ENCODE results near the gene HAAO. TPM values are rescaled to one million over a fixed set of nuclear protein-coding genes. Genes with fewer than 3 reads are reported as not detected.

The HAAO gene
- total and polyA plus RNA-seq, 2 of the 8 experiments (the other 6 are each of a cell fraction or from before 2014, with no cell fraction given) = 2.5 to 7.0 TPM

- Histone ChIP-seq H2BK5ac (ENCODE audit: low read depth, low read length) (no peak overlapping the region), H3K4me2 (ENCODE audit: insufficient read depth in 1 of 2, low read depth in 2 of 2, low read length in 2 of 2) (no peak overlapping the region), H3K4ac (replicated peaks; ENCODE audit: insufficient read length, low read depth, low read length) (no peak overlapping the region), H3K56ac (replicated peaks; ENCODE audit: insufficient read length, low read depth, low read length) (no peak overlapping the region), H3K18ac (ENCODE audit: extremely low read depth, low read length) (no peak overlapping the region), H4K5ac (ENCODE audit: insufficient read length, low read depth, low read length) (no peak overlapping the region), H2BK120ac (replicated peaks; ENCODE audit: low read depth, low read length) (no peak overlapping the region), H3K23ac (ENCODE audit: insufficient read length) (no peak overlapping the region), H2BK20ac (ENCODE audit: low read length) (no peak overlapping the region), H3K4me1 (replicated peaks in 1 of 4; ENCODE audit: control insufficient read depth in 3 of 4, insufficient read depth in 4 of 4, low read length in 3 of 4) (peaks cover 2 to 10% (median 5%) of the 10 kb centered on the region in 4 experiments; a peak in 6 of 7 replicates), H4K8ac (ENCODE audit: extremely low read depth, insufficient read depth, low read length) (no peak overlapping the region; the same call in 1 of the 2 replicates), H3K79me2 (ENCODE audit: control insufficient read depth in 1 of 2, insufficient read depth in 2 of 2, low read length in 2 of 2) (no peaks in the 10 kb centered on the region), H3K36me3 (ENCODE audit: control insufficient read depth in 2 of 4, insufficient read depth in 4 of 4, low read length in 3 of 4) (no peaks in the 10 kb centered on the region), H4K91ac (replicated peaks; ENCODE audit: insufficient read length, low read length) (no peak overlapping the region), H2BK12ac (ENCODE audit: low read depth, low read length) (no peak overlapping the region), H3K27ac (ENCODE audit: low read depth, low read length) (no peak overlapping the region), H3K4me3 (ENCODE audit: extremely low read depth in 1 of 4, insufficient read depth in 2 of 4, low read depth in 3 of 4, low read length in 4 of 4) (no peak overlapping the region), H3K9ac (replicated peaks in 1 of 4; ENCODE audit: extremely low read depth in 1 of 4, low read depth in 3 of 4, low read length in 3 of 4) (no peak overlapping the region; a peak in 1 of 7 replicates), H3K9me3 (ENCODE audit: insufficient read depth in 2 of 2, low read depth in 1 of 2, low read length in 1 of 2) (no peaks in the 10 kb centered on the region), H3K14ac (ENCODE audit: insufficient read length) (no peak overlapping the region), H4K20me1 (replicated peaks in 1 of 2; ENCODE audit: control insufficient read depth in 1 of 2, insufficient read depth in 2 of 2, low read length in 2 of 2) (no peaks in the 10 kb centered on the region), H3K23me2 (ENCODE audit: low read depth, low read length) (peaks cover 9% of the 10 kb centered on the region; the same call in 1 of the 2 replicates), H2AK5ac (ENCODE audit: low read depth, low read length) (no peak overlapping the region), H3K79me1 (ENCODE audit: low read depth, low read length) (no peaks in the 10 kb centered on the region), H2AFZ (ENCODE audit: low read length) (no peak overlapping the region), H2BK15ac (ENCODE audit: low read length) (no peak overlapping the region), H3K27me3 (replicated peaks in 1 of 4; ENCODE audit: control insufficient read depth in 3 of 4, extremely low read depth in 1 of 4, insufficient read depth in 3 of 4, low read length in 3 of 4) (peaks cover 0 to 18% (median 14%) of the 10 kb centered on the region in 4 experiments; a peak in 6 of 7 replicates)
- DNase-seq (ENCODE audit: low read depth in 1 of 2, low spot score in 2 of 2) = no peak
- no peak for TF ChIP-seq BRCA1 (IDR thresholded peaks at IDR 0.05; ENCODE audit: low read depth, low read length)
- no peak for TF ChIP-seq YY1 (IDR thresholded peaks at IDR 0.05; ENCODE audit: low read depth, low read length)
- TF ChIP-seq CBX8 (IDR thresholded peaks at IDR 0.05; ENCODE audit: borderline replicate concordance, low read depth, low read length) = no peak
- no peak for TF ChIP-seq TAF1 (IDR thresholded peaks at IDR 0.05; ENCODE audit: low read depth, low read length)
- no peak for TF ChIP-seq POLR2AphosphoS5 (IDR thresholded peaks at IDR 0.05; ENCODE audit: low read depth, low read length)
- no peak for TF ChIP-seq CBX5 (IDR thresholded peaks at IDR 0.05; ENCODE audit: low read depth, low read length)
- TF ChIP-seq JUN (IDR thresholded peaks at IDR 0.05; ENCODE audit: low read depth, low read length) = no peak
- no peak for TF ChIP-seq EGR1 (IDR thresholded peaks at IDR 0.05; ENCODE audit: borderline replicate concordance, low read depth, low read length)
- ChIA-PET CTCF (ENCODE audit: partially characterized antibody) (interaction anchor here (1.1 to 2.3 kb wide), 2 partner anchors 11 to 19 kb away, joined by 3 to 7 read pairs; no protein-coding TSS in a partner anchor), POLR2A (ENCODE audit: partially characterized antibody) (interaction anchor here (0.5 to 5.9 kb wide), 3 partner anchors 15 to 217 kb away, joined by 3 to 61 read pairs (median 3); no protein-coding TSS in a partner anchor)
- no peak for FAIRE-seq
- WGBS, 2 experiments (ENCODE audit: extremely low coverage in 1 of 2, insufficient coverage in 1 of 2, insufficient read length in 1 of 2, insufficient replicate concordance in 2 of 2, low coverage in 1 of 2, low lambda C conversion rate in 2 of 2, missing lambda C conversion rate in 1 of 2) = 92% methylated on average over 2 of the region's 2 CpGs; no CpG with 5 or more reads in 1 of the 2 experiments
Measured at GRCh38 chr2:42789751-42790150, 2.6 kb downstream of the HAAO start.

All from H1 (cell line).